Endometrial microvascular endothelial cells (primary cell): ENCODE data around the gene ARHGAP26. TPM values are rescaled to one million over a fixed set of nuclear protein-coding genes. Genes with fewer than 3 reads are reported as not detected.
"Not testable (repeated sequence)": the region's sequence is repeated elsewhere in the genome, so short reads cannot be mapped to it uniquely, and the experiment has no call there.

Experiments used
- in situ Hi-C: cut with HindIII; loops from 2 replicates; pipeline ENCODE4 v1.10.0; 2017; ENCODE audit warnings: low sequenced_read_pairs, low pct_unique_long_range_greater_than_20kb; ENCODE audit errors: inconsistent ontology term
- total RNA-seq: library from RNA; depleted of rRNA; stranded (reverse); fragments of >200 nt; gene quantifications from one replicate; pipeline ENCODE4 v1.2.3, GENCODE V29; 2015; ENCODE audit errors: inconsistent ontology term

The ARHGAP26 gene
- total RNA-seq, 1 donor from 2014 or later = 20.4 TPM

DNA sequence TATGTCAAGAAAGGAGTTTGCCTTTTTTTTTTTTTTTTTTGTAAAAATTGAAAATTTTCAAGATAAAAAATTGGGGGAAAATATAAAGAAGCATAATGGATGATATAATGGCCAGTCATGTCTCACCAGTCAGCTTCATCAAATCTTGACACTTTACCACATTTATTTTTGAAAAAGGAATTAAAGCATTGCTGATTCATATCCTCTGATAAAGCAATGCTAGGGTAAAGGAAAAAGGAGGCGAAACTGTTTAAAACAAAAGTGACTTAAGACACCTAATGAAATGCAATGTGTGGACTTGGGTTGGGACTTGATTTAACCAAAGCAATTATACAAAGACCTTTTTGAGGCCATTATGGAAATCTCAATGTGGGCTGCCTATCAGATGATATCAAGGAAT lies 208.5 kb downstream of the ARHGAP26 start:
- in situ Hi-C loops = no loop called here

DNA sequence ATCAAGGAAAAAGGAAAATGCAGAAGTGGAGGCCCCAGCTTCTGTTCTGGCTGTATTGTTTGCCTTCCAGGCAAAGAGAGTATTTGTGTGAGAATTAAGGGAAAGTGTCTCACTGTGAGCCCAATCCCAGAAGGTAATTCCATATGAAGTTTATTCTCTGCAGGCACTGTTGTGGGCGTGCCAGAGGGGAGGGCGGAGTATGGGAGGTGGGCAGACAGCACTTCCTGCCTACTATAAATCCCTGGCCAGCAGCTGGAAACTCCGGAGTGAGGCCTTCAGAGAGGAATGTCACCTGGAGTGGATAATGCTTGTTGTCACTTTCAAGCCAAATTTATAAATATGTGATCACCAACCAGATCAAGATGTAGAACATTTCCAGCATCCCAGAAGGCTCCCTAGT lies 209.5 kb downstream of the ARHGAP26 start:
- in situ Hi-C loops = no loop called here

DNA sequence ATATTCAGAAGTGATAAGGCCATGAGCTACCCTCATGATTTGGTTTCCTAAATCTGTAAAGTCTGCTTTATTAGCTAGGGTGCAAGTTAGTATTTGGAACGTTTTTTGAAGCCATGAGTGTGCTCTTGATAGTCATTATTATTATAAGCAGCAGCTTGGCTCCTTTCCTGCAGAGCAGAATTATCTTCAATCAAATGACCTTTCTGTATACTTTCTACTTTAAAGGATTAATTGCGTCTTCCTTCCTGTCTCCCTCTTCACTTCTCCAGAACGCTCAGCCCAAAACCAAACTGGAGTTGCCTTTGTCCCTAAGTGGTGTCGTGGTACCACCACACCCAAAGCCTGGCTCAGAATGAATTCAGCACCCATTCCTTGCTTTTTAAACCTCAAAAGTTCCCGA lies 211.3 kb downstream of the ARHGAP26 start:
- in situ Hi-C loops = no loop called here

DNA sequence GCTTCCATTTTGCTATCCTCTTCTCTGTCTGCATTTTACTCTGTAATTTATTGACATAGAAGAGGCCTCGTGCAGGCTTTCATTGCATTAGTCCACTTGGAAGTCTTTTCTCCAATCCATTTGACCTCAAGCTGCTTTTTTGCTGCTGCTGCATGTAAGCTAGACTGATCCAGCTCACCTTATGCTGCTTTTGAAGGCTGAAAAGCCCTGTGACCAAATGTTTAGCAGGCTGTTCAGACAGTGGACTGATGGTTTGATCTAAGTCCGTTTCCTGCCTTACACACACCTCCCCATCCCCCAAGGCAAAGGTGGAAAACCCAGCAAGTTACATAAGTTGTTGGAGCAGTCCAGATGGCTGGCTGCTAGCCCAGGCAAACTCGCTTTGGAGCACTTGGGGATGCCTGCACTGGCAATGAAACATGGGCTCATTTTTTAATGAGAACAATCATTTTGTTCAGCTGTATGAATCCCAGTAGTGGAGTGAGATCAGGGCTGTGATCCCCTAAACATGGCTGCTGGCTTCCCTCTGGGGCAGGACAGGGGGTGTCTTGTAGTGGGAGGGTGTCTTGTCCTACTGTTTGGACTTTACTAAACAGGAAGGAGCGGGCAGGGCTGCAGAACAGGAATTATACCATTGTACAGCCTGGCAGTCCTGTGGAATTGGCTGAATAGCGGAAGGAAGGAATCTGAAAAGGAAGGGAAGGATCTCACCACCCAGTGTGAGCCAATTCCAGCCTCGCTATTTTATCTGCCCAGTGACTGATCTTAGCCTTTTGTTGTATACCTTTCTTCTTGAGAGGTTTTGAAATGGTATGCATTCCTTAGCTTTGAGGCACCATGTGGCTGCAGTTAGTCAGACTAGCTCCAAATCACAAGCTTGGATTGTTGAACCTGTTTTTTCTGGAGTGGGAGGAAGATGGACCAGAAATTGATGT lies 212.0 kb downstream of the ARHGAP26 start:
- in situ Hi-C loops = no loop called here

DNA sequence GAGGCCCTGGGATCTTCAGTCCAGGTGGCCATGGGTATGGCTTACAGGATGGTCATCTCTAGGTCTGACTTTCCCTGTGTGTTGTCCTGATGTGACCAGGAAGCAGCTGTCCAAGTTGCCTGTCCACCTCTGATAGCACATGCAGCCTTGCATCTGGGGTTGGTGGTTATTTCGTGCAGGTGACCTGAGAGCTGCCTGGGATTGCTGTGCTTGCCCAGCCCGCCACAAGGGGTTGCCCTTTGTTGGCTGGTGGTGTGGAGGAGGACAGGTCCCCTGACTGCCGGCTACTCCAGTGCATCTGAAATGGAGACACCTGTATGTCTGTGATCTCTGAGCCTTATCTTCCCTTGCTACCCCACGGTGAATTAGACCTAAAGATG lies 212.6 kb downstream of the ARHGAP26 start:
- in situ Hi-C loops = no loop called here

DNA sequence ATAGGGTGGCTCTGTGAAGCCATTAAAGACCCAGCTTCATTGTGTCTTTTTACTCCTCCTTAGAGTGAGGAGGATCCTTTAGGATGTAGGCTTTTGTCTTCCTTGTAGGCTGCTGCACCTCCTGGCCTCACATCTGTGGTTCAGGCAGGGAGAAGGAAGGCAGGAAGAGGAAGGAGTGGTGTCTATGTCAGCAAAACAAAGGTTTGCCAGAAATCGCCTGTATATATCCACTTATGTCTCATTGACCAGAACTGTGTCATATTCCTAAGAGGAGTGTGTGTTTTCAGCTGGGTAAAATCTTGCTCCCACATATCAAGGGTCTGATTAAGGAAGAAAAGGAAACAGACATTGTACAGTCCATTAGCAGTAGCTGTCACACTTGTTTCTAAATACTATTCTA lies 213.8 kb downstream of the ARHGAP26 start:
- in situ Hi-C loops = no loop called here

DNA sequence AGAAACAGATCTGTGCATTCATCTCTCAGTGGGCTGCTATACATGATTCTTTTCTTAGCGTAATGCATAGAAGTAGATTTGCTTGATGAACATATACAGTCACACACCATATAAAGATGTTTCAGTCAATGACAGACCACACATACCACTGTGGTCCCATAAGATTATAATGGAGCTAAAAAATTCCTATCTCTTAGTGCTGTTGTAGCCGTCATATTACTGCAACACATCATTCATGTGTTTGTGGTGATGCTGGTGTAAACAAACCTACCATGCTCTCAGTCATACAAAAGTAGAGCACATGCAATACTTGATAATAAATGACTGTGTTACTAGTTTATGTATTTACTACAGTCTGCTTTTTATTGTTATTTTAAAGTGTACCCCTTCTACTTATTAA lies 214.3 kb downstream of the ARHGAP26 start:
- in situ Hi-C loops = no loop called here

DNA sequence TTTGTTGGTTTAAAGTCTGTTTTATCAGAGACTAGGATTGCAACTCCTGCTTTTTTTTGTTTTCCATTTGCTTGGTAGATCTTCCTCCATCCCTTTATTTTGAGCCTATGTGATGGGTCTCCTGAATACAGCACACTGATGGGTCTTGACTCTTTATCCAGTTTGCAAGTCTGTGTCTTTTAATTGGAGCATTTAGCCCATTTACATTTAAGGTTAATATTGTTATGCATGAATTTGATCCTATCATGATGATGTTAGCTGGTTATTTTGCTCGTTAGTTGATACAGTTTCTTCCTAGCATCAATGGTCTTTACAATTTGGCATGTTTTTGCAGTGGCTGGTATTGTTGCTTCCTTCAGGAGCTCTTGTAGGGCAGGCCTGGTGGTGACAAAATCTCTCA lies 219.1 kb downstream of the ARHGAP26 start:
- in situ Hi-C loops = not testable (repeated sequence)

DNA sequence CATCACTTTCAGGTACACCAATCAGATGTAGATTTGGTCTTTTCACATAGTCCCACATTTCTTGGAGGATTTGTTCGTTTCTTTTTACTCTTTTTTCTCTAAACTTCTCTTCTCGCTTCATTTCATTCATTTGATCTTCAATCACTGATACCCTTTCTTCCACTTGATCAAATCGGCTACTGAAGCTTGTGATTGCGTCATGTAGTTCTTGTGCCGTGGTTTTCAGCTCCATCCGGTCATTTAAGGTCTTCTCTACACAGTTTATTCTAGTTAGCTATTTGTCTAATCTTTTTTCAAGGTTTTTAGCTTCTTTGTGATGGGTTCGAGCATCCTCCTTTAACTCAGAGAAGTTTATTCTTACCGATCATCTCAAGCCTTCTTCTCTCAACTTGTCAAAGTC lies 219.9 kb downstream of the ARHGAP26 start:
- in situ Hi-C loops = not testable (repeated sequence)

DNA sequence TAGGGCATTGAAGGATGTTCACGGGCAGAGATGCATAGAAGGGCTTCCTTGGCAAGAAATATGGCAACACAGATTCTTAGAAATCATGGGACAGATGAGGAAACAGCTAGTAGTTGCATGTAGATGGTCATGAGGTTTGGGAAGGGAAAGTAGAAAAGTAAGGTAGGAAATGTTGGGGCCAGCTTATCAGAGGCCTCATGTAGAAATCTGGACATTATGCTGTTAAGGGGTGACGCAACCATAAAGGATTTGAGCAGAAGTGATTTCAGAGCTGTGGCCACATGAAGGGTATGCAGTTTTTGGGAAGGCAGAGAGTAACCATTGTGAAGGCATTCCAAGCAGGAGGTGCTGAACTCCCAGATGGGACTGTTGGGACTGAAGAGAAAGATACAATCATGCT lies 224.0 kb downstream of the ARHGAP26 start:
- in situ Hi-C loops = no loop called here

DNA sequence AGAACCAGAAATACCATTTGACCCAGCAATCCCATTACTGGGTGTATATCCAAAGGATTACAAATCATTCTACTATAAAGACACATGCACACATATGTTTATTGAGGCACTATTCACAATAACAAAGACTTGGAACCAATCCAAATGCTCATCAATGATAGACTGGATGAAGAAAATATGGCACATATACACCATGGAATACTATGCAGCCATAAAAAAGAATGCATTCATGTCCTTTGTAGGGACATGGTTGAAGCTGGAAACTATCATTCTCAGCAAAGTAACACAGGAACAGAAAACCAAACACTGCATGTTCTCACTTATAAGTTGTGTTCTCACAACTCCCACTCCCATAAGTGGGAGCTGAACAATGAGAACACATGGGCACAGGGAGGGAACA lies 225.4 kb downstream of the ARHGAP26 start:
- in situ Hi-C loops = not testable (repeated sequence)

DNA sequence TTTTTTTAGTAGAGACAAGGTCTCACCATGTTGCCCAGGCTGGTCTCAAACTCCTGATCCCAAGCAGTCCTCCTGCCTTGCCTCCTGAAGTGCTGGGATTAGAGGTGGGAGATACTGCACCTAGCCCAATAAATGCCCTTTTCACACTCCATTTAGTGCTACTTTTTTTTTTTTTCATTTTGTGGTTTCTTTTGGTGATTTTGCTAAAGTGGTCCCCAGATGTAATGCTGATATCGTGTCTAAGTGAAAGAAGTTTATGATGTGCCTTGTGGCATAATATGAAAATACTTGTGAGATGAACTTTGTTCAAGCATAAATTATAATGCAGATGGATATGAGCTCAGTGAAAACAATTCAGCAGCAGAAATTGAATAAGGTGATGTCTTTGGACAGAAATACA lies 227.4 kb downstream of the ARHGAP26 start:
- in situ Hi-C loops = no loop called here

DNA sequence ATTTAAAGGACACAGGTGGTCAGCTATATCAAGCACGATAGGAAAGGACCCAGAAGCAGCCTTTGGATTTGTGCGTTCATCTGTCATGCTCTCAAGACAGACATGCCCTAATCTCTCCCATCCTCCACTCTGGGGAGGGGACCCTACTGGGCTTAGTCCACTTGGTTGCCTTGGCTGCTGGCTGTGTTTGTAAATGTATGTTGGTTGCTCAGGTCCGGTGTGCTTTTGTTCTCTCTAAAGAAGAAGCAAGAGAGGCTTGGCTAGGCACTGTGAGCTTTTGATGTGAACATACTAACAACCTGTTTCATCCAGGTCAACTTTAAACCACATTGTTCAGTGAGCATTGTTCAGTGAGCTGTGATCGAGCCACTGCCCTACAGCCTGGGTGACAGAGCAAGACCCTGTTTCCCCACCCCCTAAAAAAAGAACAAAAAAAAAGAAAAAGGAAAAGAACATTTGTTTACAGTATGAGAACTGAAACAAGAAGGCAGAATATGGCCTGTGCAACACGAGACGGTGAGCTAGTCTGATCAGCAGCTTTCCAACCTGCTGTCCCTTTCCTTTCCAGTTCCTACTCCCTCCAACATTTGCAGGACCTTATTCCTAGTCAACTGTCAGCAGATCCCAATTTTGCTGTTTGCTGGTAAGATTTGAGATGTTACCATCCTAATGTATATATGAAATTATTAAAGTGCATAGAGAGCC lies 228.3 kb downstream of the ARHGAP26 start:
- in situ Hi-C loops = no loop called here

DNA sequence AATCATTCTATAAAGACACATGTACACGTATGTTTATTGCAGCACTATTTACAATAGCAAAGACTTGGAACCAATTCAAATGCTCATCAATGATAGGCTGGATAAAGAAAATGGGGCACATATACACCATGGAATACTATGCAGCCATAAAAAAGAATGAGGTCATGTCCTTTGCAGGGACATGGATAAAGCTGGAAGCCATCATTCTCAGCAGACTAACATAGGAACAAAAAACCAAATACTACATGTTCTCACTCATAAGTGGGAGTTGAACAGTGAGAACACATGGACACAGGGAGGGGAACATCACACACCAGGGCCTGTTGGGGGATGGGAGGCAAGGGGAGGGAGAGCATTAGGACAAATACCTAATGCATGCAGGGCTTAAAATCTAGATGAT lies 230.4 kb downstream of the ARHGAP26 start:
- in situ Hi-C loops = loop anchor here (25.0 kb wide), 1 partner anchor 212 kb away; no protein-coding TSS in a partner anchor

DNA sequence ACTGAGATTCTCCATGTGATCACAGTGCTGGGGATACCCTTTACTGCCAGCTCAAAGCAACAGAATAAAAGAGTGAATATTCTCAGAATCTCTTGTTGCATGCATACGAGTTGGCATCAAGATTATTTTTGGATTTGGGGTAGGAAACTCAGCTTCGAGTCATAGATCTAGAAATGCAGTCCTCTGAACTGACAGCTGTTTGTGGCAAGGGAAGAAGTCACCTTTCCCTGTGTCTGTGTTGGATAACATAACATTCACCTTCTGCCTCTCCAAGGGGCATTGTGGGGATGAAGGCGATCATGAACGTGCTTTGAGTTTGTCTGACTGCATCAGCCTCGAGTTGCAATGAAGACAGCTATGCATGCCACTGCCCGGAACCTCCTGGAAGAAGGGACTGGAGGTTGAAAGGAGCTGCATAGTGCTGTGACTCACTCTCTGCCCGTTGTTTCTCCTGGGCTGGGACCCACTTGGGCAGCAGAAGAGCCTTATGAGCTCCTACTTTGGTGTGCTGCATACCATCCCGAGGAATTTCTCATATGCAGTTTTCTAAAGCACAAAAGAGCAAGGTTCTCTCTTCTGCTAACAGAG lies 231.7 kb downstream of the ARHGAP26 start:
- in situ Hi-C loops = loop anchor here (25.0 kb wide), 1 partner anchor 210 kb away; no protein-coding TSS in a partner anchor

DNA sequence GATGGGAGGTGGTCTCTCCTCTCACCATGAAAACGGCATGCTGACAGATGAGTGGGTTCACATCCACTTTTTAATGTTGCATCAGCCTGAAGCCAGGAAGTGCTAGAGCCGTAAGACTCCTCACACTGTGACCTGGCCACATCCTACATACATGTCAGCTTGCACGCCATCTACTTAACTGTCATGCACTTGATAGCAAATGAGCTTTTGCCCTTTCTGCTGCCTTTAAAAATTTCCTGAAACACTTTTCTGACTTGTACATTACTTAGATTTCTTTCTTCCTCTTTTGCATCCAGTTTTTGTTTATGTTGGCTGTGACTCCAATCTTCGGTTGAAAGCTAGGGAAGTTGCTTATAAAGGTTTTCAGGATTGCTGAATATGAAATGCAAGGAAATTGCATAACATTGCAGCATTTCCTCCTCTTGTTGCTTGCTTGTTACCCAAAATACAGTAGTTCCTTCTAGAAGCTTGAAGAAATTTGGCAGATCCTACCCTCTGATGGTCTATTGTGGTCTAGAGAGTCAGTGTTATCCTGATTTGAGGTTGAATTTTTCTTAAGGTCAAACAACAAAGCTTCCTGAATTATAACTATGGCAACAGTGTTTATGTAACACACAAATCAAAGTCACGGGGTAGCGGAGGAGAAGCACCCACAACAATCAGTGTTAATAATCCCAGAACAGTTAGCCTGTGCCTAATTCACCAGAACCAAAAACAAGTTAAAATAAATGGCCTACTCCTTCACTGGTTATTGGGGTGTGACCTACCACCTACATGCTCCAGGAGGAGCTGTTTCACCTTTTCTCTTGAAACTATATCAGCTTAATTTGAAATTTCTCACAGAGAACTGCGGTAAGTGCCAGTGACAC lies 232.5 kb downstream of the ARHGAP26 start:
- in situ Hi-C loops = loop anchor here (25.0 kb wide), 1 partner anchor 210 kb away; no protein-coding TSS in a partner anchor

DNA sequence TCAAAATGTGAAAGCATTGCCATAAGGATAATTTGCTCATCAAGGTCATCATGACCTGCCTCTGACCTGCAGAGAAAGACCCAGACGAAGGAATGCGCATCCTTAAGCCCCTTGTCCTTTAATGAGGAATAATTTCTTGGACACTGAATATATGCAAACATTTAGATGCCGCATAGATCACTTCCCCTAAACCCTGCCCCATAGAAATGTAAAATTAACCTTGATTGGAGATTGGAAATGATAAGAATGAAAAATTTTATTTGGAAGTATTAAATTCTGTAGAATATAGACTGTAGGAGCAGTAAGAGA lies 233.1 kb downstream of the ARHGAP26 start:
- in situ Hi-C loops = loop anchor here (25.0 kb wide), 1 partner anchor 209 kb away; no protein-coding TSS in a partner anchor

DNA sequence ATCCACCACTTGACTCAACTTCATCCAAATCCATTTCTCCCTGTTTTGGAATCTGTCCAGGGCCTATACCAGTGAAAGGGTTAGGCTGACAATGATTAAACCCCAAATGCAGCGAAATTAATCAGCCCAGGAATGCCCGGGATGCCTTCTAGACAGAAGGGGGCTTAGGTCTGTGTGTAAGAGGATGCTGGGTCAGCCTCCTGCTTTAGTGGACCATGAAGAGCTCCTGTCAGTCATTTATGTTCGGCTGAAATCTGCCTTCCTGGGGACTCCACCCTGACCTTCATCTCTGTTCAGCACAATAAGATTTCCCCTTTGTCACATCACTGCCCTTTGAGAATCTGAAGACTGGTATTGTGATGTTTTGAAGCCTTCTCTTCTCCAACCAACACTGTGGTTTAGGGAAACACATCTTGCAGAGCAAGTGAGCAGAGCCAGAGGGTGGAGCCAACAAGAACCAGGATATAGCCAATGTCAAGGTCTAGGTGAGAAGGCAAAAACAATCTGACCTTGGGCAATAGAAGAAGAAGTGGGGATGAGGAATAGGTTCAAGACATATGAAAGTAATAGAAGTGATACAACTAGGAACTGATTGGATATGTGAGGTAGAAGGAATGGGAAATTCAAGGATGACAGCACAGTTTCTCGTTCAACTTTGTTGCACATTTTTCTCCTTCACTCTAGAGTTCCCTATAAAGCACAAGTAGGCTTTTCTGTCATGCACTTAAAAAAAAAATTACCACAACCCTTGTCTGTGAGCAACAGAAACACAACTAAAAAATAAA lies 234.4 kb downstream of the ARHGAP26 start:
- in situ Hi-C loops = loop anchor here (25.0 kb wide), 1 partner anchor 208 kb away; no protein-coding TSS in a partner anchor
